CMK (cell line): ENCODE data around the gene PLPPR2.
"Not testable (repeated sequence)": the region's sequence is repeated elsewhere in the genome, so short reads cannot be mapped to it uniquely, and the experiment has no call there.

ENCODE experiments used
- DNase-seq: peaks from one replicate; pipeline ENCODE4 v3.0.0-alpha.2; 2010; ENCODE audit warnings: low read depth

Gene PLPPR2

DNA sequence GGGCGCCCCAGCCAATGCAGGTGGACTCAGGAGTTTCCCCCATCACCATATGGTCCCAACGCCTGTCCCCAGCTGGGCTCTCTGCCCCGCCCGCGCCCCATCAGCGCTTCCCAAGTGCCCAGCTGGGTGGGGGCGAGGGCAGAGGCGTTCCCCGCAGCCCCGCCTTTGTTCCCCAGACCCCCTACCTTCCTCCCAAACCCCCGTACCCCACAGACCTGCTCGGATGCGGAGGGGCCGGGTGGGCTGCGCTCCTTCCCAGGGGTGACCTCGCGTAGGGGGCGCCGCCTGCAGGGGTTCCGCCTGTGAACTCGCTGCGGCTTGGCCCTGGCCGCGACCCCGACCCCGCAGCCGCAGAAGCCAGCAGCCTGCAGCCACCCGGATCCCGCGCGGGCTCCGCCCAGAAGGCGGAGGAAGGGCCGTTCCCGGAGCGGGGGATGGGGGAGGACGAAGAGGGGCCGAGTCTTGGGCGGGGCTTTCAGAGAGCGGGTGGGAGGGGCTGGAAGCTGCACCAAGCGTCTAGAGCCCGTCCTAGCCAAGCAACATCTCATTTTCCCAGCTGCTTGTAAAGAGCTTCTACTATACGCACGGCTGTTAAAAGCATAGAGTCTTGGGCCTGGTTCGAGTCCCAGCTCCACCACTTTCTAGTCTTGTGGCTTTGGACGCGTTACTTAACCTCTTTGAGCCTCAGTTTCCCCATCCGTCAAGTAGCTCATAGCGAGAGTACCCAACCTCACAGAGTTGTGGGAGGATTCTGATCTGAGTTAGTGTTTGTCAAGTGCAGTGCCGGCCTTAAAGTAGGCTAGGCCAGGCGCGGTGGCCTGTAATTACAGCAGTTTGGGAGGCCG is 15.8 kb upstream of the PLPPR2 start, which contains the start of gene RAB3D:
Gene RAB3D, minus strand, starts transcription at position 404 of the 845 bp plus-strand sequence. CDS start 2,258 bp downstream, outside the sequence.
- peak; percentile 83 for DNase-seq

DNA sequence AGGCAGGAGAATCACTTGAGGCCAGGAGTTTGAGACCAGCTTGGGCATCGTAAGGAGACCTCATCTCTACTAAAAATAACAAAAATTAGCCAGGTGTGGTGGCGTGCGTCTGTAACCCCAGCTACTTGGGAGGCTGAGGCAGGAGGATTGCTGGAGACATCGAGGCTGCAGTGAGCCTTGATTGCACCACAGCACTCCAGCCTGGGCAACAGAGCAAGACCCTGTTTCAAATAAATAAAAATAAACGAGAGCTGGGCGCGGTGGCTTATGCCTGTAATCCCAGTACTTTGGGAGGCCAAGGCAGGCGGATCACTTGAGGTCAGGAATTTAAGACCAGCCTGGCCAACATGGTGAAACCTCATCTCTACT is 15.1 kb upstream of the PLPPR2 start:
- DNase-seq: not testable (repeated sequence)

- DNase-seq: no peak
Observed at GRCh38 chr19:11342429-11342828, 12.8 kb upstream of the PLPPR2 start.

DNA sequence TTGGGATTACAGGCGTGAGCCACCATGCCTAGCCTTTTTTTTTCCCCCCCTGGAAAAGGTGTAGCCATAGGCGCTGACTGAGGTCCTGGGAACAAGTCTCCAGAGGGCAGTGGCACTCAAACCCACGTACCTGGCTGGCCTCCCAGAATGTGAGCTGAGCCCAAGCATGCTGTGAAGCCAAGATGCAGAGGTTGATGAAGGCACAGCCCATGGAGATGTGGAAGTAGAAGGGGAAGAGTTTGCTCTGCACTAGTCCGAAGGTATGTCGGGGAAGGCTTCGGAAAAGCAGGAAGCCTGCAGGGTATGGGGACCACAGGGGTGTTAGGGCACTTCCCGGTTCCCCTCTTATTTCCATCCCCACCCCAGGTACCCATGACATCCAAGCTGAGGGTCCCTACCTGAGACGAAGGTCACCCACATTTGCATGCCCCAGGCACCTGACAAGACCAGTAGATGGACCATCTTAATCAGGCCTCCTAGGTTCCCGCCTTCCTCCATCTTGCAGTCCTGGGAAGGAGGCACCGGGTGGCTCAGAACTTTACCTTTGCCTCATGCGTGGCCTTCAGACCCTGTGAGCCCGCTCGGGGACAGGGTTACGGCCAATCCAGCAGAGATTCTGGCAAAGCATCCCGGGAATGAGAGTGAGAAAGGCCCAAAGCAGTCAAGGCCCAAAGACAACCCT is 10.0 kb upstream of the PLPPR2 start:
- no peak for DNase-seq

DNA sequence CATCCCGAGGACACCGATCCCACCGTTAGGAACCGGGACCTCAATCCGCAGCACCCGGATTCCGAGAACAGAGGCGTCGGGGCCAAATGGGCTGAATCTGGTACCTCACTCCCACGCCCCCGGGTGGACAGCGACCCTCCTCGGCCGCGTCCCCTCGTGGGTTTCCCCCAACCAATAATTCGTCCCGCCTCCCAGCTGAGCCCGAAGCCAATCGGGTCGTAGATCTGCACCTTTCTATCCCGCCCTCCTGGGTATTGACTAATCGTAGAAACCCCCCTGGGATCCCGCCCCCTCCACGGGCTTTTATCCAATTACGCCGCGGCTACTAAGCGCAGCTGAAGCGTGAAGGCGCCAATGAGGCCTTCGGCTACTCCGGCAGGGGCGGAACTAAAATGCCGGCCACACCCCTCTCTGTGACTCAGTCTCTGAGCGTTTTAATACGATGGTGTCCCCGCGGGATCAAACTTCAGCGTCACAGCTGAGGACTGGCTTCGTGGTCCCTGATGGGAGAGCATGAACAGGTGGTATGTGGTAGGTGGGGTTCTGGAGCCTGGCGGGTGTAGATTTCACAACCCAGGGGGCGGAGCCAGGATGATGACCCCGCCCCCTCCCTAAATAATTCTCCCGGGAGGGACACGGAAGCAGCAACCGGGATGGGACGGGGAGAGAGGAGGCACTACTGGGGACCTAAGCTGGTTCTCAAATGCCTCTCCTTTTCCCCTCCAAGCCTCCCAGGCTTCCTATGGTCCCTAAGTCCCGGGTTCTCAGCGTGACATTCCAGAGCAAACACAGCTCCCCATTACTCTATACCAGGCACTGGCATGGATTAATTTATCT is 8.9 kb upstream of the PLPPR2 start, which contains the start of the genes CCDC159 and TMEM205:
Gene CCDC159, plus strand, starts transcription at position 416 of the 837 bp plus-strand sequence. Its CDS starts 88 bp downstream, at position 504.
Gene TMEM205, minus strand, starts transcription at position 165 of the 837 bp plus-strand sequence. CDS start 649 bp downstream, outside the sequence.
- peak; percentile 87 for DNase-seq

- no peak for DNase-seq
Observed at GRCh38 chr19:11347546-11348039, 7.6 kb upstream of the PLPPR2 start.

- DNase-seq: no peak
Observed at GRCh38 chr19:11349171-11349570, 6.1 kb upstream of the PLPPR2 start.

DNA sequence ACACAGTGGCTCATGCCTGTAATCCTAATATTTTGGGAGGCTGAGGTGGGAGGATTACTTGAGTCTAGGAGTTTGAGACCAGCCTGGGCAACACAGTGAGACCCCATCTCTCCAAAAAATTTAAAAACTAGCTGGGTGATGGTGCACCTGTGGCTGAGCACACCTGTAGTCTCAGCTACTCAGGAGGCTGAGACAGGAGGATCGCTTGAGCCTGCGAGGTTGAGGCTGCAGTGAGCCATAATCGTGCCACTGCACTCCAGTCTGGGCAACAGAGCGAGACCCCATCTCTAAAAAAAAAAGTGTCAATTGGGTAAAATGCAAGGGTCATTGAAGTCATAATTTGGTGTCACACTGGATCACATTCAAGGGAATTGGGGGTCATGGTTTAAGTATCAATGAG is 1.1 kb upstream of the PLPPR2 start:
- DNase-seq: not testable (repeated sequence)

- DNase-seq: no peak
Observed at GRCh38 chr19:11356074-11356397, 804 bp downstream of the PLPPR2 start.

GRCh38 chr19:11356676-11357550 is 1.7 kb downstream of the PLPPR2 start:
- no peak for DNase-seq

DNA sequence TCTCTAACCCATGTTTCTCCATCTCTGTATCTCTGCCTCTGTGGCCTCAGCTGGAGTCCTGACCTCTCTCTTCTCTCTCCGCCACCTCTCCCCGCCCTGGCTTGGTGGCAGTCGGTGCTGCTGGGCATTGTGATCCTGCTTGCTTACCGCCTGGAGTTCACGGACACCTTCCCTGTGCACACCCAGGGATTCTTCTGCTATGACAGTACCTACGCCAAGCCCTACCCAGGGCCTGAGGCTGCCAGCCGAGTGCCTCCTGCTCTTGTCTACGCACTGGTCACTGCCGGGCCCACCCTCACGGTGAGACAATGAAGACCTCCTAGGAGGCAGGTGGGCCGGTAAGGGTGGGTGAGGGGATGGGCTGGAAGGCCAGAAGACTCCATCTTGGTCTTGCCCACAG is 4.2 kb downstream of the PLPPR2 start:
- no peak for DNase-seq

- DNase-seq: no peak
Observed at GRCh38 chr19:11361037-11361770, 6.0 kb downstream of the PLPPR2 start.

GRCh38 chr19:11361771-11362731 is 6.8 kb downstream of the PLPPR2 start:
- no peak for DNase-seq

GRCh38 chr19:11363881-11364280 is 8.6 kb downstream of the PLPPR2 start:
- DNase-seq: no peak

DNA sequence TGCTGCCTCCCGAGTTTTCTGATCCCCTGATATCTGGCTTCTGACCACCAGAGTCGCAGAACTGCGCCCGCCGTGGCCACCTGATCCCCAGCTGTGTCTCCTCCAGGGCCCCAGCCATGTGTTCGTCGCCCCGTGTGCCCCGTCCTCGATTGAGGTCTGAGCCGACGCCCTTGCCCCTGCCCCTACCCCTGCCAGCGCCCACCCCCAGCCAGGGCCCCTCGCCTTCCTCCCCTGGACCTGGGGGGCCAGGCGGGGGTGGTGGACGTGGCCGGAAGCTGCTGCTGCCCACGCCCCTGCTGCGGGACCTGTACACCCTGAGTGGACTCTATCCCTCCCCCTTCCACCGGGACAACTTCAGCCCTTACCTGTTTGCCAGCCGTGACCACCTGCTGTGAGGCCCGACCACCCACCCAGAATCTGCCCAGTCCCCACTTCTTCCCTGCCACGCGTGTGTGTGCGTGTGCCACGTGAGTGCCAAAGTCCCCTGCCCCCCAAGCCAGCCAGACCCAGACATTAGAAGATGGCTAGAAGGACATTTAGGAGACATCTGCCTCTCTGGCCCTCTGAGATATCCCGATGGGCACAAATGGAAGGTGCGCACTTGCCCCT is 9.2 kb downstream of the PLPPR2 start:
- DNase-seq: no peak

DNA sequence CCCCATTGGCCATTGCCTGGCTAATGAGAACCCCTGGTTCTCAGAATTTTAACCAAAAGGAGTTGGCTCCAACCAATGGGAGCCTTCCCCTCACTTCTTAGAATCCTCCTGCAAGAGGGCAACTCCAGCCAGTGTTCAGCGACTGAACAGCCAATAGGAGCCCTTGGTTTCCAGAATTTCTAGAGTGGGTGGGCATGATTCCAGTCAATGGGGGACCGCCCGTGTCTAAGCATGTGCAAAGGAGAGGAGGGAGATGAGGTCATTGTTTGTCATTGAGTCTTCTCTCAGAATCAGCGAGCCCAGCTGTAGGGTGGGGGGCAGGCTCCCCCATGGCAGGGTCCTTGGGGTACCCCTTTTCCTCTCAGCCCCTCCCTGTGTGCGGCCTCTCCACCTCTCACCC is 9.7 kb downstream of the PLPPR2 start:
- DNase-seq: no peak

DNA sequence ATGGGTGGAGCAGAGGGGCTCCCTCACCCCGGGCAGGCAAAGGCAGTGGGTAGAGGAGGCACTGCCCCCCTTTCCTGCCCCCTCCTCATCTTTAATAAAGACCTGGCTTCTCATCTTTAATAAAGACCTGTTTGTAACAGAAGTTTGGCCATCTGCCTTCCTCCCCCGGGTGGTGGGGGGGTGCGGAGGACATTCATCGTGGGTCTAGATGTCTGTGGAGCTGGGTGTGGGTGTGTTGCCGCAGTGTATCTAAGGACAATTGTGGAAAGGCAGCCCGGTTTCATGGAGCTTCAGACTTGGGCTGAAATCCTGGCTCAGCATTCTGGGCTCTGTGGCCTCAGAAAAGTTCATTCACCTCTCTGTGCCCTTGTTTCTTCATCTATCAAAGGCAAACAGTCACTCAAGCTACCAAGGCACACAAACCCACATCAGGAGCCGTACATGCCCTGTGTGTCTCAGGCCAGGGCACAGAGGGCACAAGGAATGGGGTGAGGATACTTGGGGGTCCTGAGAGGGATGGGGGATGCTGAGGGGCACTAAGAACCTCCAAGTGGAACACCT is 10.4 kb downstream of the PLPPR2 start:
- no peak for DNase-seq

GRCh38 chr19:11367528-11367927 is 12.3 kb downstream of the PLPPR2 start:
- DNase-seq: no peak
